Neural cell (in vitro differentiated cells): ENCODE data around the gene NECTIN4. TPM values are rescaled to one million over a fixed set of nuclear protein-coding genes. Genes with fewer than 3 reads are reported as not detected.

Experiments used
- H2AFZ ChIP-seq: fragments of 200-600, 300-800 bp; sonication (generic), shearing (Covaris generic); 2 replicates; pipeline ENCODE4 v1.6.0; 2014; ENCODE audit warnings: low read depth, mild to moderate bottlenecking, antibody characterized with exemption, low read length, moderate library complexity
- H3F3A ChIP-seq: fragments of 200-600 bp; shearing (Covaris generic); 2 replicates; pipeline ENCODE4 v1.6.1; 2016; ENCODE audit warnings: mild to moderate bottlenecking, moderate library complexity, mixed read lengths, antibody characterized with exemption, low read length; ENCODE audit not compliant: insufficient read depth, poor library complexity, severe bottlenecking
- H3K27ac ChIP-seq: fragments of 200-600, 300-800 bp; sonication (generic), shearing (Covaris generic); 2 replicates; pipeline ENCODE4 v1.5.1; 2014; ENCODE audit warnings: mild to moderate bottlenecking, low read length, moderate library complexity
- H3K27me3 ChIP-seq: fragments of 300-800, 200-600 bp; sonication (generic), shearing (Covaris generic); 2 replicates; pipeline ENCODE4 v1.6.0; 2014; ENCODE audit warnings: mild to moderate bottlenecking, low read depth, low read length, moderate library complexity; ENCODE audit not compliant: insufficient read depth
- H3K36me3 ChIP-seq: fragments of 300-800, 200-600 bp; sonication (generic), shearing (Covaris generic); 2 replicates; pipeline ENCODE4 v1.5.1; 2014; ENCODE audit warnings: mild to moderate bottlenecking, antibody characterized with exemption, low read length, moderate library complexity; ENCODE audit not compliant: insufficient read depth
- H3K4me2 ChIP-seq: fragments of 300-800, 200-600 bp; sonication (generic), shearing (Covaris generic); 2 replicates; pipeline ENCODE4 v1.6.0; 2014; ENCODE audit warnings: mild to moderate bottlenecking, low read length
- H3K4me3 ChIP-seq: fragments of 300-800, 200-600 bp; sonication (generic), shearing (Covaris generic); 2 replicates; pipeline ENCODE4 v1.5.1; 2014; ENCODE audit warnings: mild to moderate bottlenecking, low read length, moderate library complexity
- H3K79me2 ChIP-seq: fragments of 200-600 bp; shearing (Covaris generic); replicated peaks from 2 replicates; pipeline ENCODE4 v1.6.0; 2014; ENCODE audit warnings: mild to moderate bottlenecking, low read length, moderate library complexity; ENCODE audit not compliant: insufficient read depth
- H3K9ac ChIP-seq: fragments of 300-800, 200-600 bp; sonication (generic), shearing (Covaris generic); 2 replicates; pipeline ENCODE4 v1.6.1; 2016; ENCODE audit warnings: mild to moderate bottlenecking, low read length, mixed read lengths
- H3K9me2 ChIP-seq: fragments of 200-600 bp; shearing (Covaris generic); 2 replicates; pipeline ENCODE4 v1.6.1; 2016; ENCODE audit warnings: mild to moderate bottlenecking, low read length, mixed read lengths; ENCODE audit not compliant: insufficient read depth
- H3K9me3 ChIP-seq: fragments of 200-600, 300-800 bp; sonication (generic), shearing (Covaris generic); 2 replicates; pipeline ENCODE4 v1.6.1; 2016; ENCODE audit warnings: mild to moderate bottlenecking, mixed run types, low read length, moderate library complexity, mixed read lengths
- H4K20me1 ChIP-seq: fragments of 200-600 bp; shearing (Covaris generic); 2 replicates; pipeline ENCODE4 v1.6.1; 2016; ENCODE audit warnings: mild to moderate bottlenecking, mixed run types; ENCODE audit not compliant: insufficient read depth
- CTCF ChIP-seq: fragments of 450-650 bp; IDR thresholded peaks from 2 replicates; pipeline ENCODE4 v1.5.1; 2014; ENCODE audit warnings: antibody characterized with exemption, mild to moderate bottlenecking, moderate library complexity; ENCODE audit not compliant: poor library complexity, severe bottlenecking
- EP300 ChIP-seq: fragments of 450-650 bp; conservative IDR thresholded peaks from 2 replicates; pipeline ENCODE4 v1.6.1; 2014; ENCODE audit warnings: antibody characterized with exemption, mild to moderate bottlenecking, moderate library complexity; ENCODE audit not compliant: poor library complexity, severe bottlenecking
- EZH2 ChIP-seq: fragments of 200-600, 300-800 bp; shearing (Covaris generic), sonication (generic); IDR thresholded peaks from 2 replicates; pipeline ENCODE4 v1.6.1; 2014; ENCODE audit warnings: antibody characterized with exemption, low read length, borderline replicate concordance, mild to moderate bottlenecking; ENCODE audit not compliant: insufficient read depth, poor library complexity, severe bottlenecking
- MXI1 ChIP-seq: fragments of 450-650 bp; conservative IDR thresholded peaks from 2 replicates; pipeline ENCODE4 v1.6.1; 2014; ENCODE audit warnings: antibody characterized with exemption, mild to moderate bottlenecking; ENCODE audit not compliant: poor library complexity, severe bottlenecking
- POLR2AphosphoS5 ChIP-seq: IDR thresholded peaks from 2 replicates; pipeline ENCODE4 v1.6.1; 2012
- RAD21 ChIP-seq: fragments of 450-650 bp; conservative IDR thresholded peaks from 2 replicates; pipeline ENCODE4 v1.6.1; 2014; ENCODE audit warnings: antibody characterized with exemption, mild to moderate bottlenecking, moderate library complexity
- REST ChIP-seq: IDR thresholded peaks from 2 replicates; pipeline ENCODE4 v1.6.1; 2012; ENCODE audit warnings: borderline replicate concordance
- SMC3 ChIP-seq: fragments of 450-650 bp; conservative IDR thresholded peaks from 2 replicates; pipeline ENCODE4 v1.6.1; 2014; ENCODE audit warnings: antibody characterized with exemption, mild to moderate bottlenecking, moderate library complexity; ENCODE audit not compliant: poor library complexity
- TAF1 ChIP-seq: IDR thresholded peaks from 2 replicates; pipeline ENCODE4 v1.6.1; 2012; ENCODE audit warnings: low read depth
- polyA plus RNA-seq: library from polyadenylated mRNA; depleted of rRNA; stranded (reverse); fragments of >200 nt; gene quantifications from 2 replicates; pipeline ENCODE4 v1.2.3, GENCODE V29; 2014

Gene NECTIN4
- polyA plus RNA-seq, 1 donor from 2014 or later: not detected

GRCh38 chr1:161132410-161133219 lies 43.3 kb upstream of the NECTIN4 start, which contains the start of gene DEDD:
Gene DEDD (minus strand): TSS chr1:161132667. CDS start chr1:161124462, 8,205 bp downstream.
- Histone ChIP-seq H3K4me2 (peak within 1 kb of the TSS; percentile 84), H2AFZ (peak within 1 kb of the TSS; percentile 65), H3K9ac (peak within 1 kb of the TSS; percentile 81), H3K79me2 (peaks cover 25% of the 10 kb centered on the region), H3K27me3 (no peaks in the 10 kb centered on the region), H3F3A (no peaks in the 10 kb centered on the region), H4K20me1 (no peaks in the 10 kb centered on the region), H3K9me2 (no peaks in the 10 kb centered on the region), H3K9me3 (no peaks in the 10 kb centered on the region), H3K4me3 (peak within 1 kb of the TSS; percentile 73), H3K36me3 (no peaks in the 10 kb centered on the region), H3K27ac (peak within 1 kb of the TSS; percentile 95)
- TF ChIP-seq EZH2: no peak
- TF ChIP-seq POLR2AphosphoS5: peak; percentile 74
- TF ChIP-seq MXI1: peak; percentile 63
- TF ChIP-seq REST: peak; percentile 90
- no peak for TF ChIP-seq RAD21
- peak; percentile 55 for TF ChIP-seq SMC3
- TF ChIP-seq CTCF: peak; percentile 75
- peak; percentile 59 for TF ChIP-seq EP300
- TF ChIP-seq TAF1: peak; percentile 56

- H2AFZ ChIP-seq: peak overlapping the region; percentile 62
- H3K27ac ChIP-seq: peak overlapping the region; percentile 95
- H3K9me3 ChIP-seq: no peaks in the 10 kb centered on the region
- H3K27me3 ChIP-seq: no peaks in the 10 kb centered on the region
- TF ChIP-seq POLR2AphosphoS5 (no peak), REST (no peak), TAF1 (no peak), SMC3 (no peak), RAD21 (no peak), EZH2 (no peak), EP300 (no peak), CTCF (no peak), MXI1 (no peak)
- H4K20me1 ChIP-seq: no peaks in the 10 kb centered on the region
- H3K9me2 ChIP-seq: no peaks in the 10 kb centered on the region
- H3K4me2 ChIP-seq: peak overlapping the region; percentile 84
- no peaks in the 10 kb centered on the region for H3F3A ChIP-seq
- peaks cover 28% of the 10 kb centered on the region for H3K79me2 ChIP-seq
- peak overlapping the region; percentile 73 for H3K4me3 ChIP-seq
- peak overlapping the region; percentile 81 for H3K9ac ChIP-seq
- H3K36me3 ChIP-seq: no peaks in the 10 kb centered on the region
Measured at GRCh38 chr1:161131523-161132409, 42.4 kb upstream of the NECTIN4 start.
